Measurements from ENCODE around the gene NAP1L4.
A peak's percentile ranks its signal among the peaks of the same experiment; 100 is the strongest.

The NAP1L4 gene

DNA sequence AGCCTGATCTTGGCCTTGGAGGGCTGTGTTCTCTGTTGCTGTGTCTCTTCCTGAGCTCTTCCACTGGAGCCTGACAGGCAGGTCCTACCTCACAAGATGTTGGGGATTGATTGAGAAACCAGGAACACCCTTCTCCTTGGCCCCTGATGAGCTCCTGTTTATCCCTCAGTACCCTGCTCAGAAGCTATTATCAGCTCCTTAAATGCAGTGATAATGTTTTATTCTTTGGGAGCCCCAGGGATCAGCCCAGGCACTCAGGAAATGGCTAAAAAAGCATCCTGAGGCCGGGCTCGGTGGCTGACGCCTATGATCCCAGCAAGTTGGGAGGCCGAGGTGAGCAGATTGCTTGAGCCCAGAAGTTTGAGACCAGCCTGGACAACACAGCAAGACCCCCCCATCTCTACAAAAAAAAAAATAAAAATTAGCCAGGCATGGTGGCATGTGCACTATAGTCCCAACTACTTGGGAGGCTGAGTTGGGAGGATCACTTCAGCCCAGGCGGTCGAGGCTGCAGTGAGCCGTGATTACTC is 58.0 kb downstream of the NAP1L4 start:
- Mint-ChIP-seq H3K9me3 (peaks cover 14% of the 10 kb centered on the region), H3K27ac (no peak overlapping the region), H3K4me1 (peaks cover 24% of the 10 kb centered on the region), H3K36me3 (ENCODE audit: low read depth) (peaks cover 21% of the 10 kb centered on the region), H3K27me3 (peaks cover 3% of the 10 kb centered on the region), H3K4me3 (no peak overlapping the region)
- no peak for ATAC-seq
- no peak for DNase-seq

DNA sequence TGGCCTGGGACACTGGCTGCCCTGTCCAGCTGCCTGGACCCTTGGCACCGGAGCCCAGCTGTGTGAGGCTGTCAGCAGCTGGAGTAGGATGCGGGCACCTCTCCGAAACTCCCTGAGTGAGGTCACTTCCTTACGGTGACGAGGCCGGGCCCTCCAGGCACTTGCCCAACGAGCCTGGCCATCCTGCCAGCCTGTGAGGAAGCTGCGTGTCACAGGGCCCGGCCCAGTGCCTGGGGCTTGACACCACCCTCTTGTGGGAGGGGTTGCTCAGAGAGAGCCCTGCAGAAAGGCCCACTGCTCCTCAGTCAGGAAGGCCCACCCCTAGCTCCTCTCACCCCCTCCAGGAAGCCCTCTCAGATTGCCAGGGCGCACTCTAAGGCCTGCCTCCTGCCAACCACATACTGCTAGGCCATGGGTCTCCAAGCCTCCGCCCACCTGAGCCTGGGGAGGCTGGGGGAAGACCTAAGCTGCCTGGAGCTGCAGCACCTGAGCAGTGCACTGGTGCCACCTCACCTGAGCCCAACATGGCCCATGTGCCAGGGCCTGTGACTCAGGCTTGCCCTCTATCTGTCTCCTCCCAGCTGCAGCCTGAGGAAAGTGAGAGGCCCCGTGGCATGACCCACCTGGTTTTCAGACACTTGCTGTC is 58.6 kb downstream of the NAP1L4 start:
- peak; percentile 59 for DNase-seq
- ATAC-seq: peak; percentile 70
- Mint-ChIP-seq H3K4me3 (no peak overlapping the region), H3K27me3 (peaks cover 5% of the 10 kb centered on the region), H3K9me3 (peaks cover 11% of the 10 kb centered on the region), H3K36me3 (ENCODE audit: low read depth) (peaks cover 15% of the 10 kb centered on the region), H3K4me1 (peaks cover 26% of the 10 kb centered on the region), H3K27ac (no peak overlapping the region)

DNA sequence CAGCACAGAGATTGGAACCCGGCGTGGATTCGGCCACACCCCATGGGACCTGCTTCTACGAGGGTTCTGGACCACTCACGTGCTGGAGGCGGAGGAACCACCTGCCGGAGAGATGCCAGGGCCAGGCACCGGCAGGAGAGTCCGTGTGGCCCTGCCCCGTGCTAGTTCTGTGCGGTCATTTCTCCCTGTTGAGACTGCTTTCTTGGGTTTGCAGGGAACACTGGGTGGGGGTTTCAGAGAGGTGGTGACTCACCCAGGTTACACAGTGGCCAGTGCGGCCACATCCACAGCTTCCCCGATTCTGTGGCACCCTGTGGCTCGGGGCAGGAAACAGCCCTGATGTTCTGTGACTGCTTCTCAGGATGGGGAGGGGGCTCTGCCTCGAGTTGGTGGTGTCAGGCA is 59.3 kb downstream of the NAP1L4 start:
- H3K9me3 Mint-ChIP-seq: peaks cover 7% of the 10 kb centered on the region
- DNase-seq: no peak
- H3K4me3 Mint-ChIP-seq: no peak overlapping the region
- H3K4me1 Mint-ChIP-seq: peaks cover 32% of the 10 kb centered on the region
- no peak overlapping the region for H3K27ac Mint-ChIP-seq
- H3K36me3 Mint-ChIP-seq (ENCODE audit: low read depth): peaks cover 8% of the 10 kb centered on the region
- ATAC-seq: no peak
- H3K27me3 Mint-ChIP-seq: peaks cover 10% of the 10 kb centered on the region

- Mint-ChIP-seq H3K27ac (no peak overlapping the region), H3K4me1 (peaks cover 36% of the 10 kb centered on the region), H3K27me3 (peaks cover 16% of the 10 kb centered on the region), H3K9me3 (no peaks in the 10 kb centered on the region), H3K36me3 (ENCODE audit: low read depth) (peaks cover 2% of the 10 kb centered on the region), H3K4me3 (no peak overlapping the region)
- DNase-seq: no peak
- ATAC-seq: no peak
Measured at GRCh38 chr11:2931771-2932738, 60.1 kb downstream of the NAP1L4 start.

GRCh38 chr11:2931420-2931746 is 60.7 kb downstream of the NAP1L4 start:
- no peaks in the 10 kb centered on the region for H3K9me3 Mint-ChIP-seq
- no peaks in the 10 kb centered on the region for H3K36me3 Mint-ChIP-seq (ENCODE audit: low read depth)
- no peak for DNase-seq
- peaks cover 36% of the 10 kb centered on the region for H3K4me1 Mint-ChIP-seq
- no peak for ATAC-seq
- no peak overlapping the region for H3K4me3 Mint-ChIP-seq
- H3K27ac Mint-ChIP-seq: no peak overlapping the region
- H3K27me3 Mint-ChIP-seq: peaks cover 21% of the 10 kb centered on the region

- H3K9me3 Mint-ChIP-seq: no peaks in the 10 kb centered on the region
- peaks cover 23% of the 10 kb centered on the region for H3K27me3 Mint-ChIP-seq
- ATAC-seq (peak; percentile 11), DNase-seq (peak; percentile 68)
- peaks cover 36% of the 10 kb centered on the region for H3K4me1 Mint-ChIP-seq
- H3K4me3 Mint-ChIP-seq: peak overlapping the region; percentile 74
- H3K27ac Mint-ChIP-seq: peak overlapping the region; percentile 79
- H3K36me3 Mint-ChIP-seq (ENCODE audit: low read depth): no peaks in the 10 kb centered on the region
Measured at GRCh38 chr11:2930704-2931419, 61.3 kb downstream of the NAP1L4 start.

- ATAC-seq: peak; percentile 27
- peaks cover 23% of the 10 kb centered on the region for H3K27me3 Mint-ChIP-seq
- H3K36me3 Mint-ChIP-seq (ENCODE audit: low read depth): no peaks in the 10 kb centered on the region
- peak overlapping the region; percentile 79 for H3K27ac Mint-ChIP-seq
- peaks cover 36% of the 10 kb centered on the region for H3K4me1 Mint-ChIP-seq
- peak overlapping the region; percentile 74 for H3K4me3 Mint-ChIP-seq
- H3K9me3 Mint-ChIP-seq: no peaks in the 10 kb centered on the region
- DNase-seq: peak; percentile 67
Measured at GRCh38 chr11:2929950-2930703, 62.0 kb downstream of the NAP1L4 start.

GRCh38 chr11:2929531-2929949 is 62.6 kb downstream of the NAP1L4 start:
- peak; percentile 41 for ATAC-seq
- Mint-ChIP-seq H3K4me1 (peaks cover 36% of the 10 kb centered on the region), H3K4me3 (peak overlapping the region; percentile 74), H3K27me3 (peaks cover 23% of the 10 kb centered on the region), H3K9me3 (no peaks in the 10 kb centered on the region), H3K27ac (peak overlapping the region; percentile 70), H3K36me3 (ENCODE audit: low read depth) (no peaks in the 10 kb centered on the region)
- peak; percentile 75 for DNase-seq

DNA sequence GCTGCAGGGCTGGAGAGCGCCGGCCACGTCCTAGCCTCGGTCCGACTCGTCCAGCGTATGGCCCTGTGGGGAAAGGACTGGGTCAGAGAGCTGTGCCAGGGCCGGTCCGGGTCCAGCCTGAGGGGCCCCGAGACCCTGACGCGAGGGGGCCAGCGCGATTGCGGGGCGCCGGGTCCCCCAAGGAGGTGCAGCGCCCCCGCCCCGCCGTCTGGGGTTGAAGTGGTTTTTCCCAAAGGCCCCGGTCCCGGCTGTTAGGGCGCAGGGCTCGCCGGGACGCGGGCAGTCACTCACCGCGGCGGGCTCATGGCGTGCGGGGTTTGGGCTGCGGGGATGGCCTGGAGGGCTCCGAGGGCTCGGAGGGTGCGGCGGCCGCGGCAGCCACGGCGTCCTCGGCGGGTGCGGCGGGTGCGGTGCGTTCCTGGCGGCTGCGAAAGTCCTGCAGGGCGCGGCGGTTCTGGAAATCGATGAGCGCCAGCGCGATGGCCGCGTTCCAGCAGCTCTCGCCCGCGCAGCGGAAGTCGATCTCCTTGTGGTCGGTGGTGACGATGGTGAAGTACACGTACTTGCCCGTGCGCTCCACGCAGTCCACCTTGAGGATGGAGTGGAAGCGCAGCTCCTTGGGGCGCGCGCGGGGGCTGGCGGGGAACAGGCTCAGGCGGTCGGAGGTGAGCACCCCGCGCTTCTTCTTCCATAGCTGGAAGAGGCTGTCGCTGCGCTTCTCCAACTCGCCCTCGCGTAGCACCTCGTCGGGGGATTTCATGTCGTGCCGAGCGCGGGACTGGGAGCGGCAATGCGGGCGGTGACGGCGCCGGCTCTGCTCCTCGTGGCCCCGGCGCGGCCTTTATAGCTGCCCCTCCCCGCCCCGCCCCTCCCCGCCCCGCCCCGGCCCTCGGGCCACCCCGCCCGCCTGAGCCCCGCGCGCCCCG is 63.3 kb downstream of the NAP1L4 start, which contains the start of gene PHLDA2:
Gene PHLDA2, minus strand, starts transcription at position 816 of the 926 bp plus-strand sequence. Its CDS starts 56 bp downstream, at position 760.
- Mint-ChIP-seq H3K27ac (peak within 1 kb of the TSS; percentile 70), H3K4me3 (peak within 1 kb of the TSS; percentile 77), H3K36me3 (ENCODE audit: low read depth) (no peaks in the 10 kb centered on the region), H3K27me3 (peaks cover 23% of the 10 kb centered on the region), H3K9me3 (no peaks in the 10 kb centered on the region), H3K4me1 (peaks cover 35% of the 10 kb centered on the region)
- DNase-seq (peak; percentile 70), ATAC-seq (peak; percentile 17)

DNA sequence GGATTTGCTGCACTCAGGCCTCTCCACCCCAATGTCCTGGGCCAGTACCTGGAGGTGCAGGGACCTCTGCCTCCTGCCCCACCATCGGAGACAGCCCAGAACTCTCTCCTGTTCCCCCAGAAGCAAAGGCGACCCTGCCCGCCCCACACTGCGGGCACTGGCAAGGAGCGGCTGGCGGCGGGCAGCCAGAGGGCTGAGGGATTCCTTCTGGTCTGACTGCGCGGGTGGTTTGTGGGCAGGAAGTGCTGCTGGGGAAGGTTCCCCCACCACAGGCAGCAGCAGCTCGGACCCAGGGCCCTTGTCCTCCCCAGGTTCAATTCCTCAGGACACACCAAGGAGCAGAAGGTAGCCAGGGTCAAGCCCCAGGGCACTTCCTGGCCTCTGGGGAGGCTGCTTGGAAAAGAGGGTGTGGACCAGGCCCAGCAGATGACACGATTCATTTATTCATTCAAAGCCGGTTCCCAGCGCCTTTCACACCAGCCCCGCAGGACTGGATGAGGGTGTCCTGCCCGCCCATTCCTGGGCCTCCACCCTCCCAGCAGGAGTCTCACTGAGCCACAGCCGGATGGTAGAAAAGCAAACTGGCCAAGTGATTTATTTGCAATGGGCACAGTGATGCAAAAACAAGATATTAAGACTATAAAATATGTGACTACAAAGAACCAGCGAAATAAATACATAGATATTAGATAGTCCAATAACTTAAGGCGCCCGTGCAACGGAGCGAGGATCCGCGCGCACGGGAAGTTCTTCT is 64.1 kb downstream of the NAP1L4 start:
- DNase-seq (no peak), ATAC-seq (no peak)
- H3K27me3 Mint-ChIP-seq: peaks cover 23% of the 10 kb centered on the region
- H3K4me3 Mint-ChIP-seq: peak overlapping the region; percentile 65
- no peaks in the 10 kb centered on the region for H3K9me3 Mint-ChIP-seq
- H3K27ac Mint-ChIP-seq: no peak overlapping the region
- no peaks in the 10 kb centered on the region for H3K36me3 Mint-ChIP-seq (ENCODE audit: low read depth)
- H3K4me1 Mint-ChIP-seq: peaks cover 27% of the 10 kb centered on the region

GRCh38 chr11:2927121-2927800 is 64.9 kb downstream of the NAP1L4 start:
- Mint-ChIP-seq H3K27me3 (peaks cover 23% of the 10 kb centered on the region), H3K4me3 (peak overlapping the region; percentile 65), H3K4me1 (peaks cover 22% of the 10 kb centered on the region), H3K36me3 (ENCODE audit: low read depth) (no peaks in the 10 kb centered on the region), H3K9me3 (no peaks in the 10 kb centered on the region), H3K27ac (no peak overlapping the region)
- ATAC-seq: no peak
- no peak for DNase-seq

DNA sequence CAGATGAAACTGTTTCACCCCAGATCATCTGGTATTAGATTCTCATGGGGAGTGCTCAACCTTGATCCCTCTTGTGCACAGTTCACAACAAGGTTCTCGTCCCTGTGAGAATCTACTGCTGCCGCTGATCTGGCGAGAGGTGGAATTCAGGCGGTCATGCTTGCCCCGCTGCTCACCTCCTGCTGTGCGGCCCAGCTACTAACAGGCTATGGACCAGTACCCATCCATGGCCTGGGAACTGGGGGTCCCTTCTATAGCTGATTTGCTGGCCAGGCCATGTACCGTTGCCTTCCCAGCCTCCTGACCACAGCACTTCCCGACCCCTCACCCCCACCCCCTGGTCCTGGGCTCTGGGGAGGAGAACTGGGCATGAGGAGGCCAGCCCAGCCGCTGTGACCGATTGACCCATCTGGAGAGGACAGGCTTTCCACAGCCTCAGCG is 65.5 kb downstream of the NAP1L4 start:
- H3K27me3 Mint-ChIP-seq: peaks cover 23% of the 10 kb centered on the region
- no peaks in the 10 kb centered on the region for H3K9me3 Mint-ChIP-seq

More for the DNA sequence above, 65.5 kb downstream of the NAP1L4 start:
- no peak overlapping the region for H3K4me3 Mint-ChIP-seq
- ATAC-seq (no peak), DNase-seq (no peak)
- no peak overlapping the region for H3K27ac Mint-ChIP-seq
- H3K4me1 Mint-ChIP-seq: peaks cover 22% of the 10 kb centered on the region
- no peaks in the 10 kb centered on the region for H3K36me3 Mint-ChIP-seq (ENCODE audit: low read depth)
